Coronary artery (tissue), 2 donors: ENCODE data around the gene ST6GALNAC3.

Experiments
- DNase-seq: peaks from one replicate; pipeline ENCODE4 v3.0.0-alpha.2; 2017; ENCODE audit warnings: low spot score
- H3K27ac ChIP-seq, 2 donors: fragments of 200-600 bp; sonication (generic); one replicate each; pipeline ENCODE4 v1.5.1; 2016 to 2019
- H3K4me3 ChIP-seq: fragments of 200-600 bp; sonication (generic); 2 replicates; pipeline ENCODE4 v1.5.1; 2016; ENCODE audit warnings: mild to moderate bottlenecking, moderate library complexity
- CTCF ChIP-seq: fragments of 200-600 bp; sonication (generic); IDR thresholded peaks from one replicate; pipeline ENCODE4 v1.5.1; 2019; ENCODE audit warnings: antibody characterized with exemption

Gene ST6GALNAC3

DNA sequence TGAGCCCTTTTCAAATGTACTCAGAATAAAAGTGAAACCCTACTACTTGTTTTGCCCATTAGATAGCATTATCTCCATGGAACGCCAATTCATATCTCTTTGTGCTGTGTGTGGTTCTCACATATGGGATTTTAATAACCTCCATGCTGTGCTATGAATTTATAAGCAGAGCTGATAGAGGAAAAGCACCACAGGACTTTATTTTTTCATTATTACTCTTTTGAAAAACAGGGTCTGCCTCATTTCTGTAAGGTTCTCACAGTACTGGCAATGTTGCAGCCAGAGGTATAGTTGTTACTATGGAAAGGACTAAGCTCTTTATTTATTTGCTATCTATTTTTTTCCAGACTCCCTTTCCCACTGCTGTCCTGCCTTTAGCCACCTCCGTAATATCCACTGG, 313.7 kb downstream of the ST6GALNAC3 start:
- Histone ChIP-seq H3K27ac (no peak overlapping the region), H3K4me3 (no peak overlapping the region)
- no peak for DNase-seq
- TF ChIP-seq CTCF = no peak

DNA sequence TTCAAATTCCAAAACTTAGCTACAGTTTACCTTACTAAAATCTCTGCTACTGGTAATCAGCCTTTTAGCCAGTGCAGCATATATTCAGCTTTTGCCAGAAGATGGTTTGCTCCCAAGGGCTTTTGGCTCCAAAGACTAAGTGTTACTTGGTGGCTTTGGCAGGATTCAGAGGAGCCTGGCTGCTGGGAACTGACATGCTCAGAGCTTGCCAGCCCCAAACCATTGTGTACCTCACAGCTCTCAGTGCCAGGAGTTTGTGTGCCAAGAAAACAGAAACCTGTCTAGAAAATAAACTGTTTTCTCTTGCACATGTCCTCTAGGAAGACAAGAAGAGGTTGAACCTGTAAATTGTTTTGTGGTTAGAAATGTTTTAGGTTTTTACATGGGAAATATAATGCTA, 315.9 kb downstream of the ST6GALNAC3 start:
- no peak for TF ChIP-seq CTCF
- H3K27ac ChIP-seq = no peak overlapping the region
- no peak for DNase-seq
- H3K4me3 ChIP-seq = no peak overlapping the region

GRCh38 chr1:76395059-76395458, 320.5 kb downstream of the ST6GALNAC3 start:
- Histone ChIP-seq H3K27ac (no peak overlapping the region), H3K4me3 (no peak overlapping the region)
- no peak for DNase-seq
- TF ChIP-seq CTCF = no peak

- no peak for DNase-seq
- H3K27ac ChIP-seq = no peak overlapping the region
- no peak for TF ChIP-seq CTCF
- no peak overlapping the region for H3K4me3 ChIP-seq
These were observed 327.6 kb downstream of the ST6GALNAC3 start for GRCh38 chr1:76402128-76402527.

GRCh38 chr1:76408303-76408702, 333.8 kb downstream of the ST6GALNAC3 start:
- TF ChIP-seq CTCF = no peak
- DNase-seq = no peak
- Histone ChIP-seq H3K27ac (no peak overlapping the region), H3K4me3 (no peak overlapping the region)

GRCh38 chr1:76410499-76410898, 336.0 kb downstream of the ST6GALNAC3 start:
- no peak for TF ChIP-seq CTCF
- no peak for DNase-seq
- no peak overlapping the region for H3K4me3 ChIP-seq
- H3K27ac ChIP-seq = no peak overlapping the region

DNA sequence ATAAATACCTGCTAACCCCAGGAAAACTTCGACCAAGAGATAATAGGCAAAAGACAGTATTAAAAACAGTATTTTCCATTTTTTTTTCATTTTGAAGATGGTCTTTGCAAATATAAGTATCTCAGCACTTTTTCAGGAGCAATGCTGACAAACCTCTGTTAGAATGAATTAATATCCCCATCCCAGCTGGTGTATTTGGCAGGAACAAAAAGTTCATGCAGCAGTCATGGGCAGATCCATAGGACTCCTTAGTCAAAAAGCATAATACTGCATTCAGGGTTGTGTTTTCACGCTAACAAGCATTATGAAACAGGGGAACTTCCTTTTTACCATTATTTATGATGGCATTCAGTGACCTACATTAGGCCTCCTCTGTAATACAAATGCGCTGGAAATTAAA, 344.0 kb downstream of the ST6GALNAC3 start:
- Histone ChIP-seq H3K4me3 (no peak overlapping the region), H3K27ac (no peak overlapping the region)
- no peak for TF ChIP-seq CTCF
- no peak for DNase-seq
